Liver (tissue), 9 donors: Measurements from ENCODE around the gene CD226. TPM values are rescaled to one million over a fixed set of nuclear protein-coding genes. Genes with fewer than 3 reads are reported as not detected.
A peak's percentile ranks its signal among the peaks of the same experiment; 100 is the strongest.

Experiments used
- DNase-seq: peaks from one replicate; pipeline ENCODE4 v3.0.0-alpha.2; 2017; ENCODE audit warnings: low spot score
- H3K27ac ChIP-seq, 2 donors: one replicate each; pipeline ENCODE4 v1.7.0; 2013; ENCODE audit warnings: inconsistent platforms in 2 of 2, low read length in 2 of 2, control low read depth in 1 of 2, low read depth in 1 of 2, mild to moderate bottlenecking in 1 of 2
- H3K27me3 ChIP-seq, 4 donors: one replicate each; pipeline versions ENCODE4 v1.6.1 to v1.7.0; 2013; ENCODE audit warnings: low read length in 3 of 4, inconsistent platforms in 1 of 4, mild to moderate bottlenecking in 1 of 4, moderate library complexity in 1 of 4; ENCODE audit not compliant: control insufficient read depth in 4 of 4, insufficient read depth in 4 of 4
- H3K36me3 ChIP-seq, 4 donors: one replicate each; pipeline versions ENCODE4 v1.6.1 to v1.7.0; 2013; ENCODE audit warnings: low read length in 3 of 4, mild to moderate bottlenecking in 3 of 4, low read depth in 1 of 4, moderate library complexity in 1 of 4; ENCODE audit not compliant: control insufficient read depth in 4 of 4, insufficient read depth in 3 of 4
- H3K4me1 ChIP-seq, 4 donors: one replicate each; pipeline versions ENCODE4 v1.6.1 to v1.7.0; 2013; ENCODE audit warnings: low read length in 3 of 4, mild to moderate bottlenecking in 3 of 4, moderate library complexity in 1 of 4; ENCODE audit not compliant: control insufficient read depth in 4 of 4, insufficient read depth in 4 of 4
- H3K4me3 ChIP-seq, 3 donors: one replicate each; pipeline versions ENCODE4 v1.6.1 to v1.7.0; 2013; ENCODE audit warnings: low read length in 3 of 3, control low read depth in 1 of 3, low read depth in 1 of 3, mild to moderate bottlenecking in 1 of 3
- H3K9ac ChIP-seq, 2 donors: one replicate each; pipeline ENCODE4 v1.7.0; 2013; ENCODE audit warnings: low read length in 2 of 2, mild to moderate bottlenecking in 2 of 2, moderate library complexity in 2 of 2, control low read depth in 1 of 2, low read depth in 1 of 2
- H3K9me3 ChIP-seq, 4 donors: one replicate each; pipeline versions ENCODE4 v1.6.1 to v1.7.0; 2013; ENCODE audit warnings: low read length in 3 of 4; ENCODE audit not compliant: control insufficient read depth in 4 of 4
- CTCF ChIP-seq: fragments of 150-350 bp; IDR thresholded peaks from 2 replicates; pipeline ENCODE4 v1.5.1; 2017; ENCODE audit warnings: improper control_type of control experiment, low read depth, low read length; ENCODE audit not compliant: missing input control
- FOXA1 ChIP-seq: IDR thresholded peaks from 2 replicates; pipeline ENCODE4 v1.6.1; 2016; ENCODE audit warnings: antibody characterized with exemption
- FOXA2 ChIP-seq: IDR thresholded peaks from 2 replicates; pipeline ENCODE4 v1.6.1; 2016; ENCODE audit warnings: antibody characterized with exemption
- GABPA ChIP-seq, 2 donors: IDR thresholded peaks in 1 of 2; conservative IDR thresholded peaks in 1 of 2; 2 replicates each; pipeline ENCODE4 v1.6.1; 2016; ENCODE audit warnings: antibody characterized with exemption in 2 of 2, mild to moderate bottlenecking in 1 of 2, moderate library complexity in 1 of 2
- HNF4A ChIP-seq, 2 donors: conservative IDR thresholded peaks; 2 replicates each; pipeline ENCODE4 v1.6.1; 2016; ENCODE audit warnings: antibody characterized with exemption in 2 of 2, mild to moderate bottlenecking in 2 of 2
- JUND ChIP-seq, 2 donors: IDR thresholded peaks; 2 replicates each; pipeline ENCODE4 v1.6.1; 2016; ENCODE audit warnings: antibody characterized with exemption in 2 of 2
- MAX ChIP-seq: IDR thresholded peaks from 2 replicates; pipeline ENCODE4 v1.6.1; 2016; ENCODE audit warnings: antibody characterized with exemption
- SP1 ChIP-seq: IDR thresholded peaks from 2 replicates; pipeline ENCODE4 v1.6.1; 2018; ENCODE audit warnings: antibody characterized with exemption, mild to moderate bottlenecking
- ZBTB33 ChIP-seq: IDR thresholded peaks from 2 replicates; pipeline ENCODE4 v1.6.1; 2016; ENCODE audit warnings: antibody characterized with exemption
- WGBS: extraction: QIAGEN DNeasy Blood & Tissue Kit; methylation state at CpG from one replicate; pipeline ENCODE4 v1.1.7; 2013; 5-methylcytosine and 5-hydroxymethylcytosine counted together
- polyA plus RNA-seq, 2 donors: library from polyadenylated mRNA; stranded (reverse) in 1 of 2; unstranded in 1 of 2; fragments of 200-250 nt in 1 of 2; fragments of >200 nt in 1 of 2; fragmentation: Nextera tagmentation in 1 of 2; extraction: Ambion mirVana in 1 of 2; gene quantifications; one replicate each; pipeline versions ENCODE4 v1.2.1 to v1.2.3, GENCODE V29; 2013 to 2015
- total RNA-seq, 2 donors: library from RNA; depleted of rRNA; stranded (reverse); fragments of >200 nt; gene quantifications; one replicate each; pipeline ENCODE4 v1.2.3, GENCODE V29; 2014
- donor health status: healthy.
- donor health status: healthy.
- donor health status: healthy.
- donor health status: healthy.
- donor health status: healthy.

Gene CD226
- total and polyA plus RNA-seq, 4 donors = 0.50 to 5.2 (median 3.0) TPM

GRCh38 chr18:69936191-69936558, 11.5 kb downstream of the CD226 start:
- H3K27ac ChIP-seq = no peak overlapping the region

GRCh38 chr18:69935319-69936190, 12.1 kb downstream of the CD226 start:
- WGBS = 89% methylated on average over 12 of the region's 12 CpGs
- H3K4me3 ChIP-seq = no peak overlapping the region
- H3K27ac ChIP-seq = no peak overlapping the region

More at GRCh38 chr18:69936191-69936558, 11.5 kb downstream of the CD226 start:
- Histone ChIP-seq H3K4me3 (no peak overlapping the region), H3K9ac (no peak overlapping the region), H3K4me1 (no peaks in the 10 kb centered on the region), H3K27me3 (no peaks in the 10 kb centered on the region), H3K36me3 (no peaks in the 10 kb centered on the region), H3K9me3 (no peaks in the 10 kb centered on the region)
- no peak for DNase-seq
- WGBS = 53% methylated on average over 4 of the region's 4 CpGs
- no peak for TF ChIP-seq GABPA (IDR thresholded peaks at IDR 0.05 in 1 of 2, conservative IDR thresholded peaks at IDR 0.05 in 1 of 2)
- no peak for TF ChIP-seq ZBTB33
- TF ChIP-seq MAX = peak; percentile 32
- no peak for TF ChIP-seq CTCF

More at GRCh38 chr18:69935319-69936190, 12.1 kb downstream of the CD226 start:
- no peak for DNase-seq
- no peaks in the 10 kb centered on the region for H3K4me1 ChIP-seq
- no peaks in the 10 kb centered on the region for H3K27me3 ChIP-seq
- TF ChIP-seq HNF4A (conservative IDR thresholded peaks at IDR 0.05) (no peak), GABPA (IDR thresholded peaks at IDR 0.05 in 1 of 2, conservative IDR thresholded peaks at IDR 0.05 in 1 of 2) (no peak), ZBTB33 (no peak), SP1 (no peak), FOXA2 (no peak), JUND (IDR thresholded peaks at IDR 0.05) (no peak), FOXA1 (no peak), MAX (no peak)
- H3K9me3 ChIP-seq = no peaks in the 10 kb centered on the region
- H3K36me3 ChIP-seq = peaks cover 0 to 1% (median 0%) of the 10 kb centered on the region in 4 donors
- H3K9ac ChIP-seq = no peak overlapping the region
